MM.1S (cell line): Measurements from ENCODE around the gene C8B.

Source experiments
- CTCF ChIP-seq: fragments of 300-600 bp; sonication (generic); IDR thresholded peaks from 2 replicates; pipeline ENCODE4 v1.5.1; 2016; ENCODE audit warnings: antibody characterized with exemption, low read length, mixed read lengths
- EZH2 ChIP-seq: fragments of 300-600 bp; sonication (generic); optimal IDR thresholded peaks from 2 replicates; pipeline ENCODE3; 2017; ENCODE audit warnings: low read depth, mild to moderate bottlenecking, antibody characterized with exemption, low read length, mixed read lengths

GRCh38 chr1:56948403-56949023 lies 17.3 kb downstream of the C8B start:
- TF ChIP-seq CTCF, result no peak
- no peak for TF ChIP-seq EZH2
